ENCODE measurements around the gene ZNF14. TPM values are rescaled to one million over a fixed set of nuclear protein-coding genes. Genes with fewer than 3 reads are reported as not detected.

ZNF14 gene
- 5.8 and 7.9 TPM in 2 replicates for total RNA-seq

DNA sequence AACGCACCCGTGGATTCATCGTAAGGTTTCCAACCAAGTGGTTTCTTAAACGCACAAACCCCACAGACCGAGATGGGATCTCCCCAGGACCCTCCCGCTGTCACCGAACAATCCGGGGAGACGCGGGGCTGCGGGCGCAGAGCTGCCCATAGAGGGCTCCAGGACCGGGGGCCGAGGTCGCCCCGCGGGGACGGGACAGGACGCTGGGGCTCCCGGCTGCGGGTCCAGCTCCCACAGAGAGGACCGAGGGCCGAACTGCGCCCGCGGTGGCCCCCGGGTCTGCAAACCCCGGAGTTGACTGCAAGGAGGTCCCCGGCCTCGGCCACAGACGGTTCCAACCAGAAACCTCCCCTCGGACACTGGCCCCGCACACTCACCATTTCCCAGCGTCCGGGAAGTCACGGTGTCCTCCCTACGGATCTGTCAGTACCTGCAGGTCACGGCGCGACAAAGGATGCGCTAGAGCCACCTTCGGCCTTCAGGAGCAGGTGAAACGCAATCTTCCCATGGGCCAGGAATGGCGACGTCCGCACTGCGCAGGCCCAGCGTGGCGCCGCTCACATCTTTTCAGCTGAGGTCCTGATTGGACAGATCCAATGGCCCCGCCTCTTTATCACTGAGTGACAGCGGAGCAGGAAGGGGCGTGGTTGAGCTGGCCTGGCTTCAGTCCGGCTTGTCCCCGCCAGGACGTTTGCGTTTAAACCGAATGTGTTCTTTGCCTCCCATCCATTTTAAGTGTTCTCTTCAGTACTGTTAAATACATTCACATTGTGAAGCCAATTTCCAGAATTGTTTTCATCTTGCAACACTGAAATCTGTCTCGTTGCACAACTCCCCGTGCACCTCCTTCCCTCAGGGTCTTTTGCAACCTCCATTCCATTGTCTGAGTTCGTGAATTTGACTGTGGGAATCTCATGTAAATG is at the start of gene ZNF14:
TSS of gene ZNF14 (minus strand) at position 534 of the 923 bp plus-strand sequence. CDS start at position 380, 154 bp downstream.

DNA sequence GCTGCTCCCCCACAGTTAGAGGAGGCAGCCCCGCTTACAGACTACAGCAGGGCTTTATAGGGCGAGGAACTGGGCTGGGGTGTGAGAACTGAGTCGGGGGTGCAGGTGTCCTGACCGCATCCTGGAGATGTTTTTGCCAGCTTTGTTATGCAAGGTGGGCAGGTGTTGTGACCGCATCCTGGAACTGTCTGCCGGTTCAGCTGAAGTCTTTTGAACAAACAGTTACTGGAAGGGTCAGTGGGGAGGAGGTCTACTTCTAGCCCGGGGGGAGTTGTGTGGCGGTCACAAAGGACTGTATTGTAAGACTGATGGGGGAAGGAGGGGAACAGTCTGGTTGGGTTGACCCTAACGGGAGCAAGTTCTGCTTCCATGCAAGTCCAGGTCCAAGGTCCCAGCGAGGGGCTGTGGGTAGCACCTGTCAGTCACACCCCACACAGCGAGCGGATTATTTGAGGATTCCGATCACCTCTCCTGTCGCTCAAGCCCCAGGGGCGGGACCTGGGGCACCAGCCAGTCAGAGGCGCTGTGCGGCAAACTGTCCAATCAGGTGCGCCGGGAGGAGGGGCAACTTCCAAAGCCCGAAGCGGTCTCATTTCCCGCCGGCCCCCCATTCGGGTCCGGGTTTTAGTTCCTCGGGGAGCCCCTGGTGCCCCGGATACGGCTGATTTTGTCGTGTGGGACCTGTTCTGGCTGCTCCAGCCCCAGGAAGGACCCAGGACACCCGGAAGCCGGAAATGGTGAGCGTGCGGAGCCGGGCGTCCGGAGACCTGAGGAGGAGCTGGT is 64.5 kb downstream of the ZNF14 start, which contains the start of gene ZNF101:
TSS of gene ZNF101 (plus strand) at position 610 of the 783 bp plus-strand sequence. CDS start at position 735, 125 bp downstream.

DNA sequence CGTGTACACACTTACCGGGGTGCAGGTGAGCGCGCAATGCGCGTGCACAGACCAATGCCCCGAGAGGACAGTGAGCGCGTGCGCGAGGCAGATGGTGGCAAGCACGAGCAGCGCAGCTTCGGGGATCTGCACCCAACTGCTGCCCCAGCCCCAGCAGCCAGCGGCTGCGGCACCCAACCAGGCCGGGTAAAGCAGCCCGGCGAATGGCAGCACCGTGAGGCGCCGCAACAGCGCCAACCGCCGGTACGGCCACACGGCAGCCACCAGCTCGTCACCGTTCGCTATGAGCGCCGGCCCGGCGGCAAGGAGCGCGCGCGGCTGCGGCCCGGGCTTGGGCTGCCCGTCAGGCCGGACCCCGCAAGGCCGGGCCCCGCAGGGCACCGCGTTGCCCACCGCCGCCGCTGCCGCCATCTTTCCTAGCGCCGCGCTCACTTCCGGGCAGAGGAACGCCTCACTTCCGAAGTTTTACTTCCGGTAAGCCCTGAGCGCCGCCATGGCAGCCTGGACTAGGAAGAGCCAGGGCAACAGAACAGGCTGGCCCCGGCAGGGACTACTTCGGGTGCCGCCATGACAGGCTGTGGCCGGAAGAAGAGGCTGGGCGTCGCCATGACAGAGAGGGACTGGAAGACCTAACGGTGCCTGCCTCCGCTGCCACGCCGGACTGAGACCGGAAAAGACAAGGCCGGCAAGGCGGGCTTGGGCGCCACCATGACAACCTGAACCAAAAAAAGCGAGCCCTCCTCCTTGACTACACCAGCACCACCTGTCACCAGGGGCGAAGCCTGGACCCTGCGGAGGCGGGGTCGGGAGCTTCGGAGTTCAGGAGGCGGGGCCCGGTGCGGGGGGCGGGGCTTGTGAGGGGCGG is 69.4 kb downstream of the ZNF14 start, which contains the start of gene ATP13A1:
TSS of gene ATP13A1 (minus strand) at position 421 of the 865 bp plus-strand sequence. CDS start at position 411, 10 bp downstream.

Other genes with a start within 250 kb of the ZNF14 start
- gene TSSK6, start 217.6 kb downstream of the ZNF14 start, total RNA-seq, result 2.3 and 4.5 TPM in 2 replicates
- gene NDUFA13, start 216.9 kb downstream of the ZNF14 start, total RNA-seq, result 181 TPM in 2 replicates
- gene YJEFN3, start 204.2 kb downstream of the ZNF14 start, total RNA-seq, result 0.33 and 1.0 TPM in 2 replicates
- gene CILP2, start 194.8 kb downstream of the ZNF14 start, total RNA-seq, result under 0.01 and 1.3 TPM in 2 replicates
- 1.2 and 1.6 TPM in 2 replicates for gene PBX4, start 114.4 kb downstream of the ZNF14 start, total RNA-seq
- gene LPAR2, start 104.9 kb downstream of the ZNF14 start, total RNA-seq, result 1.2 and 2.6 TPM in 2 replicates
- 4.4 and 9.1 TPM in 2 replicates for gene GMIP, start 89.5 kb downstream of the ZNF14 start, total RNA-seq
- 42.8 and 114 TPM in 2 replicates for gene ATP13A1, start 69.4 kb downstream of the ZNF14 start, total RNA-seq
- 4.6 and 7.1 TPM in 2 replicates for gene ZNF101, start 64.3 kb downstream of the ZNF14 start, total RNA-seq
- 11.4 and 20.7 TPM in 2 replicates for gene ZNF506, start 88.6 kb upstream of the ZNF14 start, total RNA-seq
- gene ZNF253, start 132.8 kb upstream of the ZNF14 start, total RNA-seq, result 2.5 and 2.8 TPM in 2 replicates
- 2.2 and 5.1 TPM in 2 replicates for gene ZNF93, start 167.8 kb upstream of the ZNF14 start, total RNA-seq

Data from smooth muscle cell of trachea (primary cell).